ENCODE measurements around the gene SLAIN1.

Gene SLAIN1

DNA sequence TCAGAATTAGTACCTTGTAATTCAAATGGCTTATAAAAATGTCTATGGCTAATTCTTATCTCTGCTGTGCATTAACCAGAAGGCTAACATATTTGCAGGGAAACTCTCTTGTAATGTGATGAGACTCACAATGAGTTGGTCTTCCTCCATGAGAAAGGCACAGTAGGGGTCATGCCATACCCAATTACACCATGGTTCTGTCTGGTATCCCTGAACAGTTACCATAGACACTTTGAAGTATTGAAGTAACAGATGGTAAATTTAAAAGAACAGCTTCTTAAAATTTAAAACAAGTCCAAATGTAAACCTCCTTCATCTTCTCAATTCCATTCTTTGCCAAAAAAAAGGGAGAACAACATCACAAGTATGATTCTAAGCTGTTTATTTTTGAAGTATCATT lies 22.6 kb upstream of the SLAIN1 start:
- no peak overlapping the region for H3K4me3 ChIP-seq (ENCODE audit: low read depth, low read length)
- TF ChIP-seq, protein P1, sequence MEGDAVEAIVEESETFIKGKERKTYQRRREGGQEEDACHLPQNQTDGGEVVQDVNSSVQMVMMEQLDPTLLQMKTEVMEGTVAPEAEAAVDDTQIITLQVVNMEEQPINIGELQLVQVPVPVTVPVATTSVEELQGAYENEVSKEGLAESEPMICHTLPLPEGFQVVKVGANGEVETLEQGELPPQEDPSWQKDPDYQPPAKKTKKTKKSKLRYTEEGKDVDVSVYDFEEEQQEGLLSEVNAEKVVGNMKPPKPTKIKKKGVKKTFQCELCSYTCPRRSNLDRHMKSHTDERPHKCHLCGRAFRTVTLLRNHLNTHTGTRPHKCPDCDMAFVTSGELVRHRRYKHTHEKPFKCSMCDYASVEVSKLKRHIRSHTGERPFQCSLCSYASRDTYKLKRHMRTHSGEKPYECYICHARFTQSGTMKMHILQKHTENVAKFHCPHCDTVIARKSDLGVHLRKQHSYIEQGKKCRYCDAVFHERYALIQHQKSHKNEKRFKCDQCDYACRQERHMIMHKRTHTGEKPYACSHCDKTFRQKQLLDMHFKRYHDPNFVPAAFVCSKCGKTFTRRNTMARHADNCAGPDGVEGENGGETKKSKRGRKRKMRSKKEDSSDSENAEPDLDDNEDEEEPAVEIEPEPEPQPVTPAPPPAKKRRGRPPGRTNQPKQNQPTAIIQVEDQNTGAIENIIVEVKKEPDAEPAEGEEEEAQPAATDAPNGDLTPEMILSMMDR (IDR thresholded peaks at IDR 0.05; ENCODE audit: low read depth, low read length, missing control alignments): no peak
- no peak for DNase-seq
- H3K36me3 ChIP-seq (replicated peaks): no peaks in the 10 kb centered on the region
- H3K27ac ChIP-seq: no peak overlapping the region
- in situ Hi-C loops (cut with HindIII; ENCODE audit: low pct_ligation_motif_present, low sequenced_read_pairs): no loop called here
- no peaks in the 10 kb centered on the region for H3K27me3 ChIP-seq (replicated peaks)

DNA sequence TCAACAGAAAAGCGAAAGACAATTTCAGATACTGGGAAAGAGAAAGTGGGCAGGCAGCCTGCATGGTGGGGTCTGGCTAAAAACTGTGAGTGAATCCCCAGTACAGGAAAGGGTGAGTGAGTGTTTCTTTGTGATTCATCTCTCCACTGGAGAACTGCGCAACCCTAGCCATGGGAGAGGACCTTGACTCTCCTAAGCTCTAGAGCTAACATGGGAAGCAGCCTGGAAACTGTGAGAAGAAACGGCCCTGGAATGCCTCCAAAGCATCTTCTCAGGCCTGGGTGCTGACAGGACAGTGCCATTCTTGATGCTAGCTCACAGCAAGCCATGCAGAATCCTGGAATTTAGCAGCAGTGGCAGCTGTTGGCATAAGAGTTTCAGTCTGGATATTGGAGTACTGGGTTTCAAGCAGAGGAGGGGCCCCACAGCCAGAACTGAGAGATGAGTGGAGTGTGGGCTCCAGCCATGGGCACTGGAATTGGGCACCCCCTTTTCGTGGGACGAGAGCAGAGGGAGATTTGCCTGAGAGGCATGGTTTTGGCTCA lies 18.7 kb upstream of the SLAIN1 start:
- DNase-seq: no peak
- no peaks in the 10 kb centered on the region for H3K27me3 ChIP-seq (replicated peaks)
- H3K36me3 ChIP-seq (replicated peaks): no peaks in the 10 kb centered on the region
- no peak overlapping the region for H3K4me3 ChIP-seq (ENCODE audit: low read depth, low read length)
- TF ChIP-seq, protein P1 (IDR thresholded peaks at IDR 0.05; ENCODE audit: low read depth, low read length, missing control alignments): no peak
- H3K27ac ChIP-seq: no peak overlapping the region
- in situ Hi-C loops (cut with HindIII; ENCODE audit: low pct_ligation_motif_present, low sequenced_read_pairs): no loop called here

DNA sequence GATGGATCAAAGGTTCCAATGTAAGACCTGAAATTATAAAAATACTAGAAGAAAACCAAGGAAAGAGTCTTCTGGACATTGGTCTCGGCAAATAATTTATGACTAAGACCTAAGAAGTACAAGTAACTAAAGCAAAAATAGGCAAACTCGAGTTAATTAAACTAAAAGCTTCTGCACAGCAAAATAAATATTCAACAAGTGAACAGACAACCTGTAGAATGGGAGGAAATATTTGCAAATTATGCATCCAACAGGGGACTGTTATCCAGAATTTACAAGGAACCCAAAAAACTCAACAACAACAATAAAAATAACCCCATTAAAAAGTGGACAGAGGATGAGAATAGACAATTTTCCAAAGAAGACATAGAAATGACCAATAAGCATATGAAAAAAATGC lies 9.7 kb upstream of the SLAIN1 start:
- in situ Hi-C loops (cut with HindIII; ENCODE audit: low pct_ligation_motif_present, low sequenced_read_pairs): no loop called here
- no peak overlapping the region for H3K27ac ChIP-seq
- no peaks in the 10 kb centered on the region for H3K27me3 ChIP-seq (replicated peaks)
- no peak overlapping the region for H3K4me3 ChIP-seq (ENCODE audit: low read depth, low read length)
- DNase-seq: no peak
- H3K36me3 ChIP-seq (replicated peaks): no peaks in the 10 kb centered on the region
- TF ChIP-seq, protein P1 (IDR thresholded peaks at IDR 0.05; ENCODE audit: low read depth, low read length, missing control alignments): no peak

DNA sequence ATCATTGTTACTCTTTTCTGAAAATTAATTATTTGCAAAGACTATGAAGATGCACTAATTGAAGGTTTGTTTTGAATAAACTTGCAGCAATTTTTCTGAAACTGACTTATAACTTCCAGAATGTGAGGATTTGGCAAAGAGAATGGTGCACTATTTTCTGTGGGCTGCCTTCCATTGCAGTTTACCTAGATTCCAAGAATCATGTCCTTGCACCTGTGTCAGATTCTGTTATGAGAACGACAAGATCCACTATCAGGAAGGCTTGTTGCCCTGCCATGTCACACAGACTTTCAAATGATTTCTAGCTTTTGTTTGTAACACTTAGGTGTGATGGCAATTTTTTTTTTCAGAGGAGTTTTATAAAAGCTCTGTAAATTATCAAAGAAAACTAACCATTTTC lies 5.6 kb upstream of the SLAIN1 start:
- in situ Hi-C loops (cut with HindIII; ENCODE audit: low pct_ligation_motif_present, low sequenced_read_pairs): no loop called here
- TF ChIP-seq, protein P1 (IDR thresholded peaks at IDR 0.05; ENCODE audit: low read depth, low read length, missing control alignments): no peak

DNA sequence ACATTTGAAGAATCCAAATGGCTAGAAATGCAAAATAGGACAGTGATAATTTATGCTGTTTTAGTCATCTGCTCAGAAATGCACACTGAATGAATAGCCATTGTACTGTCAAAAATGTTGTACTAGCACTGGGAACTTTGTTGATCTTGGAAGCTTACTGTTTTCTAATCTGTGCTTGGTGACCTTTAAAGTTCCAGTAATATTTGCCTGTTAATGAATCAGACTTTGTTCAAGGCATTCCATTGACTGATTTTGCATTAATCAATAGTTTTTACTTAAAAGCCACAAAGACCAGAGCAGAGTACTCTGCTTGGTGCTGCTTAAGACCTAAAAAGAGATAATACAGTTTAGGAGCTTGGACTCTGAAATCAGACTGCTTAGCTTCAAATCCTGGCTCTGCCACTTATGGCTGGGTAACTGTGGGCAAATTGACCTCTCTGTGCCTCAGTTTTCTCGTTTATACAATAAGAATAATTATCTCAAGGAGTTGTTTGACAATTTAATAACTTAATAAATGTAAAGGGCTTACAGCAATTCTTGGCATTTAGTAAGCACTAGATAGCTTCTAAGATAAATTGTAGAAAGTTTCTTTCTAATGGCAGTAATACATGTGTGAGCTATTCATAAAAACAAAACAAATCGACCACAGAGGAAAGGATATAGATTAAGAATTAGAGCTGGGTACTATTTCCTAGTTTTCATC lies 4.6 kb upstream of the SLAIN1 start:
- TF ChIP-seq, protein P1 (IDR thresholded peaks at IDR 0.05; ENCODE audit: low read depth, low read length, missing control alignments): no peak
- Histone ChIP-seq H3K27me3 (replicated peaks) (peaks cover 20% of the 10 kb centered on the region), H3K36me3 (replicated peaks) (no peaks in the 10 kb centered on the region), H3K27ac (no peak overlapping the region), H3K4me3 (ENCODE audit: low read depth, low read length) (no peak overlapping the region)
- DNase-seq: no peak
- in situ Hi-C loops (cut with HindIII; ENCODE audit: low pct_ligation_motif_present, low sequenced_read_pairs): no loop called here

More for the DNA sequence above, 5.6 kb upstream of the SLAIN1 start:
- no peak for DNase-seq
- Histone ChIP-seq H3K4me3 (ENCODE audit: low read depth, low read length) (no peak overlapping the region), H3K27me3 (replicated peaks) (peaks cover 13% of the 10 kb centered on the region), H3K27ac (no peak overlapping the region), H3K36me3 (replicated peaks) (no peaks in the 10 kb centered on the region)

All from brain microvascular endothelial cell (primary cell).